Breast epithelium (tissue), 3 donors: ENCODE measurements around the gene TGFB2.

Source experiments
- CTCF ChIP-seq, 3 donors: fragments of 450-650 bp; IDR thresholded peaks; one replicate each; pipeline ENCODE4 v1.5.1; 2016 to 2017; ENCODE audit warnings: antibody characterized with exemption in 3 of 3, mild to moderate bottlenecking in 3 of 3, moderate library complexity in 3 of 3
- POLR2AphosphoS5 ChIP-seq, 3 donors: sonication (generic); formaldehyde crosslinking; IDR thresholded peaks; one replicate each; pipeline ENCODE4 v1.6.1; 2017; ENCODE audit warnings: antibody characterized with exemption in 3 of 3

DNA sequence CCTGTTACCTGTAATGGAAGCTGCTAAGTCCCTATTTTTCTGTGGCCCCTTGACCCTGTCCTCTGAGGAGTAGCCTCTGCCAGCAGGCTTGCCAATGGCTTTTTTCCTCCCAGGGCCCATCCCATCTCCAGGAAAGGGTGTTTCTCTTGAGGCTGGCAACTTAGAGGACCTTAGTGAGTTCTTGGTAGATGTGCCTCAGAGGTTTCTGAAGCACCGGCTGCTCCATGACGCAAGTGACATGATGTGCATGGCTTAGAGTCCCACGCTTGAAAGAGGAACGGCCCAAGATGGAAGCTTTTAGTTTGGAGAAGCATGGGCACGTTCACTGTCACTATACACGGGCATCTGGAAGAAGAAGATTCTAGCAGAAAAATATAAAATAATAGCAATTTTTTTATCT lies 63.0 kb downstream of the TGFB2 start:
- TF ChIP-seq POLR2AphosphoS5 (IDR thresholded peaks at IDR 0.05) (no peak), CTCF (IDR thresholded peaks at IDR 0.05) (no peak)
